HepG2 (cell line): ENCODE measurements around the gene TLCD3B. TPM values are rescaled to one million over a fixed set of nuclear protein-coding genes. Genes with fewer than 3 reads are reported as not detected.

Experiments
- ATAC-seq: fragments of 200-7000 bp; cut with Tn5 transposase; 3 replicates; pipeline ENCODE4 v1.9.1; 2020; ENCODE audit warnings: mild to moderate bottlenecking, moderate library complexity
- BruUV-seq: library from RNA; stranded (reverse); fragments of 400-500 nt; replicated peaks from 2 replicates; lab custom pipeline; 2021; lab: Mats Ljungman, UMichigan
- CTCF ChIA-PET: fragments of 300-600 bp; formaldehyde crosslinking; extraction: SDS; loops from one replicate; lab custom pipeline; 2021; ENCODE audit warnings: low total read pairs, inconsistent platforms, low intra/inter-chr PET ratio; lab: Yijun Ruan, JAX
- POLR2A ChIA-PET: fragments of 350-600 bp; sonication (Branson Sonifier 250); formaldehyde crosslinking; loops from one replicate; lab custom pipeline; 2020; ENCODE audit warnings: antibody characterized with exemption, inconsistent platforms; lab: Yijun Ruan, JAX
- DNase-seq: peaks from one replicate; pipeline ENCODE4 v3.0.0-alpha.2; 2015; ENCODE audit warnings: low spot score
- FAIRE-seq: peaks from 3 replicates; lab custom pipeline; 2011; peaks lifted over from hg19 to GRCh38; lab: Jason Lieb, UNC
- H2AFZ ChIP-seq: one replicate; pipeline ENCODE4 v1.6.1; 2011; ENCODE audit warnings: low read length, inconsistent platforms
- H3K27ac ChIP-seq: fragments of 300-600 bp; 3 replicates; pipeline ENCODE4 v1.8.0; 2011; ENCODE audit warnings: mixed run types, mild to moderate bottlenecking, mixed read lengths, low read length, inconsistent platforms; ENCODE audit not compliant: insufficient read depth; ENCODE audit errors: extremely low read length
- H3K27me3 ChIP-seq, 2 experiments: fragments of 200-600 bp in 1 of 2; 2 replicates in 1 of 2; 3 replicates in 1 of 2; pipeline versions ENCODE4 v1.6.0 to v1.8.0; 2011; ENCODE audit warnings: low read length in 2 of 2, mild to moderate bottlenecking in 2 of 2, moderate library complexity in 2 of 2, inconsistent platforms in 1 of 2; ENCODE audit not compliant: insufficient read depth in 2 of 2, control insufficient read depth in 1 of 2
- H3K36me3 ChIP-seq, 2 experiments: fragments of 200-600 bp in 1 of 2; replicated peaks in 1 of 2; 2 replicates in 1 of 2; 3 replicates in 1 of 2; pipeline versions ENCODE4 v1.5.1 to v1.8.0; 2011; ENCODE audit warnings: low read length in 2 of 2, inconsistent platforms in 1 of 2; ENCODE audit not compliant: insufficient read depth in 2 of 2, control insufficient read depth in 1 of 2
- H3K4me1 ChIP-seq: 2 replicates; pipeline ENCODE4 v1.5.1; 2012; ENCODE audit warnings: low read length, inconsistent platforms; ENCODE audit not compliant: insufficient read depth
- H3K4me2 ChIP-seq: 2 replicates; pipeline ENCODE4 v1.6.0; 2011; ENCODE audit warnings: low read depth, low read length, inconsistent platforms
- H3K4me3 ChIP-seq, 3 experiments: fragments of 200-600 bp in 1 of 3; sonication (generic), shearing (Covaris generic) in 1 of 3; replicated peaks in 1 of 3; 2 replicates each; pipeline ENCODE4 v1.5.1; 2011 to 2016; ENCODE audit warnings: low read length in 3 of 3, inconsistent platforms in 2 of 3, low read depth in 2 of 3, mild to moderate bottlenecking in 2 of 3, control low read depth in 1 of 3, mixed read lengths in 1 of 3; ENCODE audit not compliant: insufficient read depth in 1 of 3
- H3K79me2 ChIP-seq: one replicate; pipeline ENCODE4 v1.6.1; 2011; ENCODE audit warnings: low read length, inconsistent platforms; ENCODE audit not compliant: insufficient read depth
- H3K9ac ChIP-seq: 2 replicates; pipeline ENCODE4 v1.6.0; 2011; ENCODE audit warnings: mild to moderate bottlenecking, low read depth, low read length, inconsistent platforms; ENCODE audit not compliant: insufficient read depth
- H3K9me3 ChIP-seq: 2 replicates; pipeline ENCODE4 v1.5.1; 2012; ENCODE audit warnings: mild to moderate bottlenecking, low read length
- H4K20me1 ChIP-seq: 2 replicates; pipeline ENCODE4 v1.6.0; 2011; ENCODE audit warnings: inconsistent platforms, mild to moderate bottlenecking, low read length, moderate library complexity; ENCODE audit not compliant: insufficient read depth
- BCL3 ChIP-seq: sonication (generic); formaldehyde crosslinking; IDR thresholded peaks from 2 replicates; pipeline ENCODE4 v1.5.1; 2020; ENCODE audit warnings: mild to moderate bottlenecking, missing genetic modification reagents, moderate library complexity
- ISX ChIP-seq: sonication (generic); formaldehyde crosslinking; conservative IDR thresholded peaks from 2 replicates; pipeline ENCODE4 v1.5.0; 2020; ENCODE audit warnings: missing genetic modification reagents
- MAFF ChIP-seq: IDR thresholded peaks from 2 replicates; pipeline ENCODE4 v1.6.1; 2011; ENCODE audit warnings: low read depth, low read length, improper control_type of control experiment
- MAFK ChIP-seq, 2 experiments: IDR thresholded peaks in 1 of 2; conservative IDR thresholded peaks in 1 of 2; 2 replicates each; pipeline ENCODE4 v1.6.1; 2011; ENCODE audit warnings: improper control_type of control experiment in 2 of 2, low read length in 2 of 2
- MXI1 ChIP-seq: IDR thresholded peaks from 3 replicates; pipeline ENCODE4 v1.6.1; 2012; ENCODE audit warnings: low read depth, low read length, inconsistent platforms, borderline replicate concordance
- NBN ChIP-seq: fragments of 450-650 bp; conservative IDR thresholded peaks from 2 replicates; pipeline ENCODE4 v1.6.1; 2017
- ZNF296 ChIP-seq: sonication (generic); formaldehyde crosslinking; conservative IDR thresholded peaks from 2 replicates; pipeline ENCODE4 v1.5.0; 2020; ENCODE audit warnings: mild to moderate bottlenecking, missing genetic modification reagents
- ZNF772 ChIP-seq: sonication (generic); formaldehyde crosslinking; IDR thresholded peaks from 2 replicates; pipeline ENCODE4 v1.5.0; 2020; ENCODE audit warnings: mild to moderate bottlenecking, missing genetic modification reagents
- WGBS: methylation state at CpG from one replicate; pipeline ENCODE4 v1.1.6; 2017; ENCODE audit warnings: low lambda C conversion rate; 5-methylcytosine and 5-hydroxymethylcytosine counted together
- in situ Hi-C: cut with HindIII; loops from 2 replicates; pipeline ENCODE4 v1.10.0; 2017; ENCODE audit warnings: low pct_unique_long_range_greater_than_20kb; ENCODE audit not compliant: extremely low pct_ligation_motif_present
- intact Hi-C: fragments of 100-400 bp; cut with micrococcal nuclease; formaldehyde crosslinking; loops from one replicate; pipeline ENCODE4 v1.10.0; 2022; ENCODE audit not compliant: unreplicated experiment
- polyA plus RNA-seq, 8 experiments: library from polyadenylated mRNA; depleted of rRNA in 3 of 8; stranded (reverse) in 7 of 8; unstranded in 1 of 8; fragments of >200 nt; fragmentation: Illumina TruSeq in 4 of 8; extraction: Trizol in 4 of 8; gene quantifications; 2 replicates each; pipeline versions ENCODE4 v1.2.1 to v1.2.3, GENCODE V29; 2011 to 2016; ENCODE audit warnings: low read depth in 4 of 8, missing spikeins in 1 of 8, mixed read lengths in 1 of 8; ENCODE audit not compliant: insufficient read depth in 1 of 8
- total RNA-seq, 5 experiments: library from RNA; depleted of rRNA; stranded (reverse); fragments of >200 nt; fragmentation: Illumina TruSeq; extraction: Trizol; gene quantifications; 2 replicates each; pipeline ENCODE4 v1.2.3, GENCODE V29; 2016; ENCODE audit warnings: low read depth in 1 of 5

Gene TLCD3B
- total and polyA plus RNA-seq, 2 of the 13 experiments (the other 11 are each of a cell fraction or from before 2014, with no cell fraction given): not detected

- TF ChIP-seq ISX (CRISPR knock-in tag) (no peak), ZNF296 (CRISPR knock-in tag) (no peak), ZNF772 (no peak), NBN (no peak), MXI1 (no peak)
Observed at GRCh38 chr16:30040221-30040620, 9.2 kb upstream of the TLCD3B start (continued).

GRCh38 chr16:30033270-30033669, 2.2 kb upstream of the TLCD3B start:
- no peaks in the 10 kb centered on the region; the same call in 1 of the 2 replicates for H4K20me1 ChIP-seq
- H3K79me2 ChIP-seq: no peaks in the 10 kb centered on the region
- no peaks in the 10 kb centered on the region for H3K9me3 ChIP-seq
- WGBS: 55% methylated on average over 7 of the region's 7 CpGs
- TF ChIP-seq MAFK (conservative IDR thresholded peaks at IDR 0.05 in 1 of 2, IDR thresholded peaks at IDR 0.05 in 1 of 2; ENCODE audit: low read length in 2 of 2): peak; percentile 91
- TF ChIP-seq BCL3 (CRISPR knock-in tag): no peak
- TF ChIP-seq MAFF: peak; percentile 83
- no TSS peak for BruUV-seq
- no peak for ATAC-seq
- H3K4me2 ChIP-seq: no peak overlapping the region
- CTCF ChIA-PET: interaction anchor here (2.7 kb wide), 1 partner anchor 333 kb away, joined by 11 read pairs; no protein-coding TSS in a partner anchor
- H3K27me3 ChIP-seq: peaks cover 10 to 41% of the 10 kb centered on the region in 2 experiments
- H2AFZ ChIP-seq: no peak overlapping the region
- H3K4me1 ChIP-seq: peaks cover 31% of the 10 kb centered on the region
- no peak for DNase-seq
- no peak overlapping the region for H3K4me3 ChIP-seq
- in situ Hi-C loops: loop anchor here (10.0 kb wide), 1 partner anchor 338 kb away; no protein-coding TSS in a partner anchor
- H3K9ac ChIP-seq: no peak overlapping the region
- no peaks in the 10 kb centered on the region for H3K36me3 ChIP-seq
- FAIRE-seq: no peak
- H3K27ac ChIP-seq: no peak overlapping the region
- intact Hi-C loops: loop anchor here (5.0 kb wide), 1 partner anchor 331 kb away; no protein-coding TSS in a partner anchor
- POLR2A ChIA-PET: interaction anchor here (1.3 to 1.7 kb wide), 2 partner anchors 32 to 60 kb away, joined by 3 to 6 read pairs; partner anchors contain the start of genes ALDOA and TAOK2
